Stimulated activated CD8-positive, alpha-beta memory T cell treated with anti-CD3 and anti-CD28 coated beads, Interleukin-12 subunit alpha, Interleukin-12 subunit beta, amount 100 ng/mL, for 4 hours (primary cell): ENCODE measurements around the gene TP53TG3F.
"Not testable (repeated sequence)": the region's sequence is repeated elsewhere in the genome, so short reads cannot be mapped to it uniquely, and the experiment has no call there.

Experiments used
- DNase-seq: peaks from one replicate; pipeline ENCODE4 v3.0.0-alpha.2; 2020; ENCODE audit warnings: low read depth

Gene TP53TG3F, protein sequence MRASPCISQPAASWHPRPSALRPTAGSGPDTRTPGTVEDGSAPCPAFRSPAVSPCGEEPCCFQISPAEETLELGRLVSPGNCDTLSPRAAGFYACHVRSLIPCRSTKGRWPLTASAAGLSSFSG

DNA sequence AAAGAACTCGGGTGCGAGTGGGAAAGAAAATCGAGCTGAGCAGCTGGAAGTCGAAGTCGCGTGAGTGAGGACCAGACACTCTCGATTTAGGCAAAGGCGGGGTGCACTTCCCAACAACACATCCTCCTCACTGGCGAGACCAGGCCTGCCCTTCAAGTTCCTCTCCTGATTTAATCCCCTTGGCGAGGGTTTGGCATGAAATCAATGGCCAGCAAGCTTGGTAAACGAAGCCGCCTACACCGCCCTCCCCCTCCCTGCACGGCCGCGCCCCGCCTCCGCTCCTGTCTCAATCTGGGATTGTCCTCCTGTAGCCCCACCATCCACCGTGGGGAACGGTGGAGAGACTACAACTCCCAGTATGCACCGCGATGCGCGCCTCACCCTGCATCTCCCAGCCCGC lies at the start of gene TP53TG3F:
Gene TP53TG3F, plus strand, starts transcription at position 301 of the 400 bp plus-strand sequence. Its CDS starts 68 bp downstream, at position 369.
- not testable (repeated sequence) for DNase-seq

DNA sequence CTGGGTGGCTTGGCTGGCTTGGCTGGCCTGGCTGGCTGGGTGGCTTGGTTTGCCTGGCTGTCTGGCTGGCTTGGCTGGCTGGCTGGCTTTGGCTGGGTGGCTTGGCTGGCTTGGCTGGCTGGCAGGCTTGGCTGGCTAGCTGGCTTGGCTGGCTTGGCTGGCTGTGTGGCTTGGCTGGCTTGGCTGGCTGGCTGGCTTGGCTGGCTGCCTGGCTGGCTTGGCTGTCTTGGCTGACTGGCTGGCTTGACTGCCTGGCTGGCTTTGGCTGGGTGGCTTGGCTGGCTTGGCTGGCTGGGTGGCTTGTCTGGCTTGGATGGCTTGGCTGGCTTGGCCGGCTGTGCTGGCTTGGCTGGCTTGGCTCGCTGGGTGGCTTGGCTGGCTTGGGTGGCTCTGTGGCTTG lies 32.2 kb downstream of the TP53TG3F start:
- DNase-seq = not testable (repeated sequence)

DNA sequence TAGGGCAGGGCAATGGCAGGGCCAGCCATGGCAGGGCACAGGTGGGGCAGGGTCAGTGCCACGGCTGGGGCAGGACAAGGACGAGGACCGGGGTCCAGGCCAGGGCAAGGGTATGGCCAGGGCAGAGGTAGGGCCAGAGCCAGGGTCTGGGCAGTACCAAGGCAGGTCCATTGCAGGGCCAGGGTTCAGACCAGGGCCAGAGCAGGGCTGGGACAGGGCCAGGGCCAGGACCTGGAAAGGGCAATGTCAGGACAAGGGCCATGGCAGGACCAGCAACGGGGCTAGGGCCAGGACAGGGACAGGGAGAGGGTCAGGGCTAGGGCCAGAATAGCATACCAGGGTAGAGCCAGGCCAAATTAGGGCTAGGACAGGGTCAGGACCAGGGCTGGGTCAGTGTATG lies 47.8 kb downstream of the TP53TG3F start:
- not testable (repeated sequence) for DNase-seq

DNA sequence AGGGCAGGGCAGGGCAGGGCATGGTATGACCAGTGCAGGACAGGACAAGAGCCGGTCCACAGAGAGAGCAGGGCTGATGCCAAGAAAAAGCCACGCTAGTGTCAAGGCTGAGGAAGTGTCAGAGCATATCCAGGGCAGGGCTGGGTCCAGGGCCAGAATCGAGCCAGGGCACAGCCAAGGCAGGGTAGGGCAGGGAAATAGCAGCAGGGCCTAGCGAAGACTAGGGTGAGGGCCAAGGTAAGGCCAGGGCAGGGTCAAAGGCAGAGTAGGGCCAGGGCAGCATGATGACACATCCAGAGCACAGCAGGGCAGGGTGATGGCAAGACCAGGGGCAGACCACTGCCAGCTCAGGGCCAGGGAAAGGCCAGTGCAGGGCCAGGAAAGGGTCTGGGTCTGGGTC lies 49.7 kb downstream of the TP53TG3F start:
- DNase-seq = not testable (repeated sequence)

DNA sequence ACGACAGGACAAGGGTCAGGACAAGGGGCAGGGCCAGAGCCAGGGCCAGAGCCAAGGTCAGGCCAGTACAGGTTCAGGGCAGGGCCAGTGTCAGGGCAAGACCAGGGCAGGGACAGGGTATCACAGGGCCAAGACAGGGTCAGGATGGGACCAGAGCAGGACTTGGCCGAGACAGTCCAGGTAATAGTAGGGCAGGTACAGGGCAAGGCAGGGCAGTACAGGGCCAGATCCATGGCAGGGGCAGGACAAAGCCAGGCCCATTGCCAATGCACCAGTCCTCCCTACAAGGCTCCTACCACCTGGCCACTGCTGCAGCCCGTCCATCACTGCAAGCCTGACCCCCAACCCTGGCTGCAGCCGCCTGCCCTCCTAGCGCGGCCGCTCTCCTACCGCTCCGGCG lies 50.5 kb downstream of the TP53TG3F start:
- not testable (repeated sequence) for DNase-seq
